Cerebellar cortex (tissue), 1 donor: Measurements from ENCODE around the gene CXCL9.
"Not testable (repeated sequence)": the region's sequence is repeated elsewhere in the genome, so short reads cannot be mapped to it uniquely, and the experiment has no call there.

Experiments
- DNase-seq: peaks from one replicate; pipeline ENCODE4 v3.0.0-alpha.2; 2015; ENCODE audit warnings: low spot score

The CXCL9 gene

DNA sequence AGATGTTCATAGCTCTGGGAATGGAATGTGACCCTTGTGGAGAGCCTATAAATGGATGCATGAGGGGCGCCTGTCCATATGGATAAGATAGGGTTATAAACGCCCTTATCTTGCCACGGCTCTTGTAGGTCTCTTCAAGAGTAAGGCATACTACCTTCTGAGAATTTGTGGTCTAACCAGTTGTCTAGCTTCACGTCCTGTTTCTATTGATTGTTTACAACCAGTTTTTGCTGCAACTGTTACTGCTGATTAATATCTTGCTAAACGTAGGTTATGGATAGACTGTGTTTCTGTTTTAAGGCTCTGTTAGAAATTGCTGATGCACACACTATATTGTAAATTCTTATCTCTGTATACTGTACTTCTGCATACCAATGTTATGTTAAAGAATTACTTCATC is 52.5 kb downstream of the CXCL9 start:
- not testable (repeated sequence) for DNase-seq

DNA sequence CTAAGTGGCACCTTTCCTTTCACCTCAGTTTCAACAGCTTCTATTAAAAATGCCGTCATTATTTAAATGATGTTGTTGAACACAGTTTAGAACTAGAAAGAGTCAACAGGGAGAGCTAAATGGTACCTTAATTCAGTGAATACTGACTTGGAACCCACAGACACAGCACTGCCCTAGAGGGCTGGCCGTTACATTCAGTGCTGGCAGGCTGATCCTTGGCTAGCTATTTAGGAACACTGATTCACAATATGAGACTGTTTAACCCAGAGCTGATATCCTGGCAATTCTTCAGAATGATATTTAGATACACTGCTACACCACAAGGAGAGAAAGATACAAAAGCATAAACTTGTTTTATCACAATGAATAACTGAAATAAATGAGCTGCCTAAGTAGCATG is 53.8 kb downstream of the CXCL9 start:
- no peak for DNase-seq
